ENCODE measurements around the gene KRTAP16-1.
"Not testable (repeated sequence)": the region's sequence is repeated elsewhere in the genome, so short reads cannot be mapped to it uniquely, and the experiment has no call there.

DNA sequence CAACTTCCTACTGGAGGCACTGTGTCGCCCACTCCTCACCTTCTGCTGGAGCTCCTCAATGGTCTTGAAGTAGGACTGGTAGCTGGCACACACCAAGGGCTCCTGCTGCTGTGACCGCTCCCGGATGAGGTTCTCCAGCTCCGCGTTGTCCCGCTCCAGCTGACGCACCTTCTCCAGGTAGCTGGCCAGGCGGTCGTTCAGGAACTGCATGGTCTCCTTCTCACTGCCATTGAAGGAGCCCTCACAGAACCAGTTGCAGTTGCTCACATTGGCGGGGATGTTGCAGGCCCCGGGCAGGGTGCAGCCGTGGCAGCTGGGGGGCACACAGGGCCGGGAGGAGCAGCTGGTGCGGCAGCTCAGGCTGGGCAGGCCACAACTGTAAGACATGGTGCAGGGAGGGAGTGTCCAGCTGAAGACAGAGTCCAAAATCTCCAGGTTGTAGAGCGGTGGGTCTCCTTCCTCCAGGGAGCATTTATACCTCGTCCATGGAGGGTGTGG lies 41.3 kb upstream of the KRTAP16-1 start, which contains the start of gene KRT33A:
- TF ChIP-seq RCOR1 (IDR thresholded peaks at IDR 0.05; ENCODE audit: insufficient replicate concordance, low read length); POLR2A (IDR thresholded peaks at IDR 0.05; ENCODE audit: low read depth, low read length); CTCF (conservative IDR thresholded peaks at IDR 0.05; ENCODE audit: low read depth, low read length); BHLHE40 (IDR thresholded peaks at IDR 0.05; ENCODE audit: low read depth, low read length); CHD1 (IDR thresholded peaks at IDR 0.05; ENCODE audit: low read depth, low read length): not testable (repeated sequence)

Measured in IMR-90 (cell line).